DMS 273 treated with DMSO at 0.1 percent for 48 hours (cell line): ENCODE results near the gene TPO.
"Not testable (repeated sequence)": the region's sequence is repeated elsewhere in the genome, so short reads cannot be mapped to it uniquely, and the experiment has no call there.

Experiments used
- DNase-seq: peaks from one replicate; lab custom pipeline; 2025; lab: John Stamatoyannopoulos, UW

The TPO gene

DNA sequence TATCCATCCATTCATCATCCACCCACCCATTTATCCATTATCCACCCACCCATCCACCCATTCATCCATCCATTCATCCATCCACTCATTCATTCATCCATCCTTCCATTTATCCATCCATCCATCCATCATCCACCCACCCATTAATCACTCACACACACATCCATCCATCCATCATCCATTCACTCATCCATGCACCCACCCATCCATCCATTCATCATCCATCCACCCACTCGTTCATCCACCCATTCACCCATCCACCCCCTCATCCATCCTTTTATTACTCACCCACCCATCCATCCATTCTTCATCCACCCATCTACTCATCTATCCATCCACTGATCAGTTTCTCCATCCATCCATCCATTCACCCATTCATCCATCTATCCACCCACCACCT is 8.1 kb upstream of the TPO start:
- no peak for DNase-seq

DNA sequence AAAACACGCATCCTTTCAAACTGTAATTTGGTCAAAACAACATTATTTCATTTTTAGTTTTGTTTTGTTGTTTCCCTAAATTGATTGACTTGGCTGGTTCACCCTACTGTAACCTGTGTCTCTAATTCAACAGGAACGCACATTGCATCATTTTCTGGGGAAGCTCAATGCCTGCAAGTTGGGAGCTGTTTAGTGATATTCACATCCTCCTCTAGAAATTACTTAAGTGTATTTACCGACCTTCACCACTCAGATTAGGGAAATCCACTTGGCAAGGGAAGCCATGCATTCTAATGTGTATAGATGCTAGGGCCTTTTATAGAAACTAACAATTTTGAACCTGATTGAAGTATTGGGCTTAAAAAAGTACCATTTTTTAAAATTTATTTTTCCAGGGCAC is 7.3 kb upstream of the TPO start:
- DNase-seq, result no peak

DNA sequence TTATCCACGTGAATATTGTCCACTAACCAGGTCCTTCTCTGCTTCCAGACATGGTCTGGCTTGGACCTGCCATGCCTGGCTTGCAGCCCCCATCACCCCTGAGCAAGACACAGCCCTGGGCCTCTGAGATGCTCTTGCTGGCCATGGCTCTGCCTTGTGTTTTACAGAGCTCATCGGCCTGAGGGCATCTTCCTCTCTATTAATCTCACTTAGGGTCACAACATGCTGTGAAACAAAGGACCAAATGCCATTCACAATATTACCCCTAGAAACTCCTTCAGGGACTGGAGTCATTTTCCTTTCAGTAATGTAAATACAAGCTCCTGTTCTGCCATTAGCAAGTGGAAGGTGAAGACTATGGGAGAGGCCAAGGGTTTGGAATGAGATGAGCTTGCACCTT is 6.8 kb upstream of the TPO start:
- no peak for DNase-seq

DNA sequence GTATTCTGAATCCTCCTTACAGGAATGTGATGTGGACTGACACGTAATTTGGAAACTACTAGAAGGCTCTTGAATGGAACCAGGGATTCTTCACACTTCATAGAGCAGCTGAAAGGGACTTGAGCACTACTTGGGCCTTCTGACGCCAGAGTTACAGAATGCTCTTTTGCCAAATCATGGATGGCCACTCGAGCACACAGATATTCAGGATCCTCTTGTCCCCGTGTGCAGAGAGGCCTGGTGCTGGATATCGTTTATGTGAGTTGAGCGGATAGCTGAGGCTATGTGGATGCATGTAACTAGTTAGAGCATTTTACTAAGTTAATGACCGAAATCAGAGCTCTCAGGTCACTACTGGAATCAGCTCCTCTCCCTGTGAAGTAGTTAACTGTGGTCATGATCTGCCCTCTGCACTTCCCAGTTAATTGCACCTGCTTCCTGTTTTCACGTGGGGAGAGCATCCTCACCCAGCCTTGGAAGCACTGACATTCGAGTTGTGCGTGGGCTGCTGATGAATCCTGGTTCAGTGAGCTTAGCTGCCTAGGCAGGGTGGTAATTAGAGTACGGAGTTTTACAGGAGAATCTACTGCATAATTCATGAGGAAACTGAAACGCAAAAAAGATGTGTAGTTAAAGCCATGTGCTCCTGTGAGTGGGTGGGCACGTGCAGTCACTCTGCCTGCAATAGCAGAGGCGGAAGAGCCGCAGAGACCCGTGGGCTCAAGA is 5.2 kb upstream of the TPO start:
- no peak for DNase-seq

DNA sequence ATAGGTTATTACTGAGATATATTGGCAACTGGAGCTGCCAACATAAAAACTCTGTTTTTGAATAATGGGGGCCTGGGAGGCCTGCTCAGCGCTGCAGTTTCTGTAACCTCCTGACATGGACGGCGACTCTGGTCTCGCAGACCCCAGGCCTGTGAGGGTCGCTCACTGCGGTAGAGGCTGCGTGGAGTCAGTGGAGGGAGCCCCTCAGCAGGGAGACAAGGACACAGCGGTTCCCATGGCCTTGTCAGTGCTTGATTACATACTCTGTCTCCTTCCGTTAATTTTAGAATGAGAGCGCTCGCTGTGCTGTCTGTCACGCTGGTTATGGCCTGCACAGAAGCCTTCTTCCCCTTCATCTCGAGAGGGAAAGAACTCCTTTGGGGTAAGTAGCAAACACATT is 858 bp downstream of the TPO start:
- DNase-seq, result no peak

DNA sequence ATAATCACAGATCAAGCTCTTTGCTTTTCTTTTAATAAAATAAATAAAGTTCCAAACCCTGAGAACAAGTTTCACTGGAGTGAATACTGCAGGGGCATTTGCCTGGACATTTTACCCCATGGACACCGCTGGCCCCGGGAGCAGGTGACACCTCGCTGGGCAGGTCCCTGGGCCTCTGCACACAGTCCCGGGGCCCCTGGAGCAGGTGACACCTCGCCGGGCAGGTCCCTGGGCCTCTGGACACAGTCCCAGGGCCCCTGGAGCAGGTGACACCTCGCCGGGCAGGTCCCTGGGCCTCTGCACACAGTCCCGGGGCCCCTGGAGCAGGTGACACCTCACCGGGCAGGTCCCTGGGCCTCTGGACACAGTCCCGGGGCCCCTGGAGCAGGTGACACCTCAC is 1.6 kb downstream of the TPO start:
- not testable (repeated sequence) for DNase-seq

DNA sequence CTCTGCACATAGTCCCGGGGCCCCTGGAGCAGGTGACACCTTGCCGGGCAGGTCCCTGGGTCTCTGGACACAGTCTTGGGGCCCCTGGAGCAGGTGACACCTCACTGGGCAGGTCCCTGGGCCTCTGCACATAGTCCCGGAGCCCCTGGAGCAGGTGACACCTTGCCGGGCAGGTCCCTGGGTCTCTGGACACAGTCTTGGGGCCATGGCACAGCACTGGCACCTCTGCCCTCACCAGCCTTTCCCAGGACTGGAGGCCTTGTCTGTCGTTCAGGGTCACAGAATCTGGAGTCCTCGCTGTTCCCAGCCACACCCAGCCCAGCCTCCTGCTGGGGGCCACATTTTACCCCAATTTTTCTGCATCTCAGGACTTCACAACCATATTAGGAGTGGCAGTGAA is 2.2 kb downstream of the TPO start:
- no peak for DNase-seq

DNA sequence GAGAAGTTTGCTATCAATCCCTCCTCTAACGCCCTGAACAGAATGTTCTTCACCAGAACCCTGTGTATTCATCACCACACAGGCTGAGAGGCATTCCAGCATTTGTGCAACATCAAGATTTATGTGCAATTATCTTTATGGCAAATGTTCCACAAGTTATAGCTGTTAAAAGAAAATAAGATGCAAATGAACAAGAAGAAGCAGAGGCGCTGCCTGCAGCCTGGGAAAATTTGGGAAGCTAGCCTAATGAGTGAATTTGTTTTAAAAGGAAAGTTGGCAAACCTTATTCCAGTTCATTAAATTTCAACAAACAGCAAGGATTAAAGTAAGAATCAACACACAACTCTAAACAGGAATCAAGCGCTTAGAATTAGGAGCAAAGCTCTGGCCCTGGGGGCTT is 5.3 kb downstream of the TPO start:
- DNase-seq, result no peak

DNA sequence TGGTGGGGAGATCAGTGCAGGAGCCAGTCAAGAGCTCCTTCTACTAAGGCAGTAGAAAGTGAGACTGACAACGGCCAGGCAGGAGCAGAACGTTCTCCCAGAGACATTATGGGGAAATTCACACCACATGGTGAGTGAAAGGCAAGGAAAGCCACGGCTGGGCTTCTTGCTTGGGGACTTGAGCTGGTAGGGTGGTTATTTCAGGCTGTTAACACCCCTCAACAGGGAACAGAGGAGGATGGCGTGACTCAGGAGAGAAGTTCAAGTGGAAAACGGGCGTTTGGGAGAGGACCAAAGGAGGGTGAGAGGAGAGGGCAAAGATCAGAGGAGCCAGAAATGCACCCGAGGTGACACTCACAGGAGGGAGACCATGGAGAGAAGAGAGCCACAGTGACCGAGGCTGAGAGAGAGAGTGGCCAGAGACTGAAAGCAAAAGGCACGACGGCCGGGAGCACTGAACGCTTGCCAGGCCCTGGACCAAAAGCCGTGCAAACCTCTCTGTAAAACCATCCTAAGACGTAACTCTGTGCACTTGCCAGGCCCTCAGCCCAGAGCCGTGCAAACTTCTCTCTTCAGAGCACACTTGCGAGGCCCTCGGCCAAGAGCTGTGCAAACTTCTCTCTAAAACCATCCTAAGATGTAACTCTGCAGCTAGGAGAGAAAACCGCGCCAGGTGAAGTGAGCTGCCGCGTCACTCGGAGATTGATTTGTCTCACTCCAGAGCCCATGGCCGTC is 7.7 kb downstream of the TPO start:
- DNase-seq, result no peak

DNA sequence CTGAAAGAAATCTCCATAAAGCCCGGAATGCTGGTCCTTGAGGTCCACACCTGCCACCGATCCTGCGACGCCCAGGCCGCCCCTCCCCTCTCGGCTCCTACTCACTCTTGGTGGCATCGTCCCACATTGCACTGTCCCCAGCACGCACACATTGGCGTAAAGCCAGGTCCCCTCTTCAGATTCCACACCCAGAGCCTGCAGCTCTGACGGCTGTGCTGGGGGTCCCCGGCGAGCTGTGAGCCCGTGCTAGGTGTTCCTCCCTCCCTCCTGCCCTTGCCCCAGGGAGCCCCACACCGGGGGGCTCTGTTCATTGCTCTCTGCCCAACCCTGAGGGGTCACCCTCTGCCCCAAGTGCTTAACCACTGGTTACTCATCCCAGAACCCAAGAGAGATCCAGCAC is 8.5 kb downstream of the TPO start:
- no peak for DNase-seq

DNA sequence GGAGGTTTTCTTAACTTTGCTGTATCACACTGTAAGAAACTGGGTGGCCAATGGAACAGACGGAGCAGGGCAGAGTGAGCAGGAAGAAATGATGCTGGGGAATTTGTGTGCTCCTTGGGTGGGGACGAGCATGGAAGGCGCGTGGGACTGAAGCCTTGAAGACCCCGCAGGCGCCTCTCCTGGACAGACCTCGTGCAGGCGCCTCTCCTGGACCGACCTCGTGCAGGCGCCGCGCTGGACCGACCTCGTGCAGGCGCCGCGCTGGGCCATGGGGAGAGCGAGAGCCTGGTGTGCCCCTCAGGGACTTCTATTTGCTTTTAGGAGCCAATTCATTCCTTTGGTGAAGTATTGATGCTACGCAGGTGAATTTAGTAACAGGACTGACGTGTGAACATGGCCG is 8.9 kb downstream of the TPO start:
- DNase-seq, result no peak

DNA sequence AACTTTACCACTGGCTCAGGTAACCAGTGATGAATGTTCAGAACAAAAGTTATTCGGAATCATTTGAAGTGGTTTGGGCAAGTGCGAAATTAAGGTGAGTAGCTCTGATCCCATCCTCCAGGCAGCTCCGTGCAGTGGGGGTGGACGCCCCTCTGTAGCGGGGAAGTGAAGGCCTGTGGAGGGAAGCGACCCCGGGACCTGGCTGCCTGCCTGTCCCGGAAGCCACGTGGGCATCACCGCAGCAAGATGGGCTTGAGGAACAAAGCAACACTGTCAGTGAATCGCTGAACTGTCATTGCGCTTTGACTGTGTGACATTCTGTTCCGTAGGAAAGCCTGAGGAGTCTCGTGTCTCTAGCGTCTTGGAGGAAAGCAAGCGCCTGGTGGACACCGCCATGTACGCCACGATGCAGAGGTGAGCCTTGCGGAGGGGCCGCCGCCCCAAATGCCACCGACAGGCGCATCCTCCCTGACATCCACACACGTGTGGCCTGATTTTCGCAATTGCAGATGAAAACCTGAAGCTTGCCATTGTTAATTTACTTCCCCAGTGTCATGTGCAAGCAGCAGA is 9.5 kb downstream of the TPO start:
- DNase-seq, result no peak

DNA sequence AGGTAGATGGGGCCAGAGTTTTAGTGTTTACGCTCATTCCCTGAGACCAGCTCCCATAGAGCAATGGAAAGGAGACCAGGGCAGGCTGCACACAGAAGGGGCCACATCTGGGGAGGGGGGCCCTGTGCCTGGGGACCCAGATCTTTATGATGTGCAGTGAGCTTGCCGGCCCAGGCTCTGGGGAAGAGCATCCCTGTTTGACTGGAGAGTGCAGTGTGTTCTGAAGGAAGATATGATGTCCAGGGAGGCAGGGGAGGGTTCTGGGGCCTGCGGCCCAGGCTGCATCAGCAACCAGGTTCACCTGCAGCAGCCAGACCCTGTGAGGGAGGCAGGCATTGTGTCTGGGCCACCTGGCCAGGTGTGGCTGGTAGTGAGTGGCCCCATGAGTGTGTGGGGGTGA is 13.8 kb downstream of the TPO start:
- DNase-seq, result no peak

DNA sequence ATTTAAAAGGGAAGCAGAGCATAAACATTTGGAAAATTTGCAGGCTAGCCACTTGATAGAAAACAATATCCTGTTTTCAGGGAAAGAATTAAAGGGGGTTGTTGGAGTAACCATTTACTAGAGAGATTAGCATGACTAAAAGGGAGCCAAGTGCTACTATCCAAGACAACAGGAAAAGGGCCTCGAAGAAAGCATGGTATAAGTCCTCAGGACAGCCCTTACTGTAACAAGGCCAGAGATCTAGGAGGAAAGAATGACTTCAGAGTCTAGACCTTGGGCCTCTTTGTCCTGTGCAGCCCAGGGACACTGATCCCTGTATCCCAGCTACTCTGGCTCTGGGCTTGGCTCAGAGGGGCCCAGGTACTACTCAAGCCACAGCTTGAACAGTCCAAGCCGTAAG is 16.6 kb downstream of the TPO start:
- DNase-seq, result no peak

DNA sequence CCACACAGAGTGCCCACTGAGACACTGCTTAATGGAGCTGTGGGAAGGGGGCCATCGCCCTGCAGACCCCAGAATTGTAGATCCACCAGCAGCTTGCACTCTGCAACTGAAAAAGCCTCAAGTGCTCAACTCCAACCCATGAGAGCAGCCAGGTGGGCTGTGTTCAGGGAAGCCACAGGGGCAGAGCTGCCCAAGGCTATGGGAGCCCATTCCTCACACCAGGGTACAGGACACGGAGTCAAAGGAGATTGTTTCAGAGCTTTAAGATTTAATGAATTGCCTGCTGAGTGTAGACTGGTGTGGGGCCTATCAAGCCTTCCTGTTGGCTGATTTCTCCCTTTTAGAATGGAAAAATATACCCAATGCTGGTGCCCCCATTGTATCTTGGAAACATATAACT is 17.2 kb downstream of the TPO start:
- no peak for DNase-seq

DNA sequence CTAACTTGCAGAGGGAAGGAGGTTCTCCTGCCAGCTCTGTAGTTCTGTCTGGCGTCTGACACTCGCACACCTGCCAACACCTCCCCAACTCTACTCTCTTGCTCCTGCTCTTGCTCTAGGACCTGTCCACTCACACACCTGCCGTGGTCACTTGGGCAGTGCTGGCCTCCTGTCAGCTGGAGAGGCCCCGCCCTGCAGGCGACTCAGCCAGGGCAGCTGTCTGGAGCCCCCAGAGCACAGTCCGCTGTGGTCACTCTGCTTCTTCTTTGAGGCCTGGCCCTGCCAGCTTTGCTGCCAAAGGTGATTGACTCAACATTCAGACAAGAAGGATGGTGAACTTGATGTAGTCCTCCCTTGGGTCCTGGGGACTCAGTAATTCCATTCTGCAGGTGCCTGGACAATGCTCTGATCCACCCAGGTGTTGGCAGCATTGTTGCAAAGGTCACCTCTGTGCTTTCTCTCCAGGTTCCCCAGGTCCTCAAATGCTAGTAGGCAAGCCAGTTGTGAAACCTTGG is 18.7 kb downstream of the TPO start:
- no peak for DNase-seq

DNA sequence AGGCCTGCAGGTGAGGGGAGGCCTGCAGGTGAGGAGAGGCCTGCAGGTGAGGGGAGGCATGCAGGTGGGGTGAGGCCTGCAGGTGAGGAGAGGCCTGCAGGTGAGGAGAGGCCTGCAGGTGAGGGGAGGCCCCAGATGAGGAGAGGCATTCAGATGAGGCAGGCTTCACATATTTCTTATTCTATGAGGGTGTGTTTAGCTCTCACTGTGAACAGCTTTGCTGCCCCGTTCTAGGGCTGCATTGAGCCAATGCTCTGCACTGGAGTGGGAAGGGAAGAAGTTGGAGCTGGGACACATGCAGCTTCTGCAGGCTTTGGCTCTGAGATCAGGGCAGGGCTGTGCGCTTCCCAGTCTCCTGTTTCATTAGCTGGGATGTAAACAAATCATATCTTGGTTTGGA is 19.5 kb downstream of the TPO start:
- DNase-seq, result no peak

DNA sequence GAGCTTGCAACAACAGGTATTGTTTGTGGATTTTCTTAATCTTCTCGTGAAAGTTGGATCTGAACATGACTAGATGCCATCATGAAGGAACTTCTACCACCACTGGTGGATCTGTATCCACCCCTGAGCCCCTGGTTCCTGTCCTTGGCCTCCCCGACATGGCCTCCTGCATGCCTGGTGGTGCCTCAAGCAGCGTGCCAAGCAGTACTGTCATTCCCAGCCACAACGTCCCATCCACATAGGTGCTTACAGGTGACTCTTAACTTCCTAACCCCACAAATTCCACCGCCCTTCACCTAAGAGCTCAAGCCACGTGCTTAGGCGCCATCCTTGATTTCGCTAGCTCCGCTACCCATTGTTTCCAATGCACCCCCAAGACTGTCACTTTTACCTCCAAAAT is 23.1 kb downstream of the TPO start:
- DNase-seq, result no peak

DNA sequence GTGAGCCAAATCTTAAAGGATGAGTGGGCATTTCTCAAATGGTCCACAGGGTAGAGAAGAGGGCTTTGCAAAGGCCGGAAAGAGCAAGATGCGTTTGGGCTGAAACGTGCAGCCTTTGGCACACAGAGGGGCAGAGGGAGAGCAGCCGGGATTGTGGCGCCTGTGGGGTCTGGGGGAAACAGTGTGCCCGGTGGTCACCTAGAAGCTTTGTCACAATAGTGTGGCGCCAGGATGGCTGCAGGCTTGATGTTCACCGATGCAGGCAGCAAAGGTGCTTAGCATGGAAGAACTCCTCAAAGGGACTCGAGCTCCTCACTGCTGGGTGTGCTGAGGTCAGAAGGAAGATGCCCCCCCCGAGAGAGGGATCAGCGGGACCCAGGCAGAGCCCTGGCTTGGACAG is 23.8 kb downstream of the TPO start:
- no peak for DNase-seq

DNA sequence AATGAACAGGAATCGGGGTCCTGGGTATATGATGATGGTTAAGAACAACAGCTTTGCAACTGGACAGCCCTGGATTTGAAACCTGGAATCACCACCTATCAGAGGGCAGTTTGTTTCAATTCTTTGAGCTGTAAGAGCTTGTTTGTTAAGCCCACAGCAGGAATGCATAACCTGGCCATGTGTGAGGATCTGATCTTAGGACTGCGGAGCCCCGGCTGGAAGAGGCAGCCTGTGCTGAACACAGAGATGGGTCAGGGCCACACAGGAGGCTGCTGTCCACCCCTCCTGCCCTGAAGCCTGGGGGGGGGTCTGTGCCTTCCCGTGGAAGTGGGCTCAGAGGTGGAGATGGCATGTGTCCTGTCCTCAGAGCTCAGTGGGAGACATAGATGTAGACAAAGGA is 24.3 kb downstream of the TPO start:
- DNase-seq, result no peak

DNA sequence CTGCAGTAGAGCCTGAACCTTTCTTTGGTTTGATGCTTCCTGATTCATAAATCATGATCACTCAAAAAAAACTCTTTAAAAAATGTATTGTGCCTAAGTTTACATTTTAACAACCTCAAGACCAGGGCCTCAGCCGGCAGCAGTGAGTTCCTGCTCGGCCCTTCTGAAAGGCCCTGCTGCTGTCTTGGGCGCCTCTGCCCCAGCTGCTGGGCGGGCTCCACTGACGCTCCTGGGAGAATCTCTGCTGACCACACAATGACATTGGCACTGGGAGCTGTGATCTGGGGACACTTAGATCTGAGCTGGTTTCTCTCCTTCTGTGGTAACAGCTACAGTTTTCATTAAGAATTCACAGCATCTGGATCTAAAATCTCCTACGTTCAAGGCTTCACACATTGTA is 25.7 kb downstream of the TPO start:
- no peak for DNase-seq

DNA sequence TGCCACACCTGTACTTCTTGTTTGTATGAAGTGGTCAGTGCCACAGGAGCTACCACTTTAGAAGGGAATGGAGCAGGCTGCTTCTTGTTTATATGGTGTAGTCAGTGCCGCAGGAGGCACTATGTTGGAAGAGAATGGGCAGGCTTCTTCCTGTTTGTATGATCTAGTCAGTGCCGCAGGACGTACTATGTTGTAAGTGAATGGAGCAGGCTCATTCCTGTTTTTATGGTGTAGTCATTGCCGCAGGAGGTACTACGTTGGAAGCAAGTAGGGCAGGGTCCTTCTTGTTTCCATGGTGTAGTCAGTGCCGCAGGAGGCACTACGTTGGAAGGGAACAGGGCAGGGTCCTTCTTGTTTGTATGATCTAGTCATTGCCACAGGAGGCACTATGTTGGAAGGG is 27.3 kb downstream of the TPO start:
- no peak for DNase-seq

DNA sequence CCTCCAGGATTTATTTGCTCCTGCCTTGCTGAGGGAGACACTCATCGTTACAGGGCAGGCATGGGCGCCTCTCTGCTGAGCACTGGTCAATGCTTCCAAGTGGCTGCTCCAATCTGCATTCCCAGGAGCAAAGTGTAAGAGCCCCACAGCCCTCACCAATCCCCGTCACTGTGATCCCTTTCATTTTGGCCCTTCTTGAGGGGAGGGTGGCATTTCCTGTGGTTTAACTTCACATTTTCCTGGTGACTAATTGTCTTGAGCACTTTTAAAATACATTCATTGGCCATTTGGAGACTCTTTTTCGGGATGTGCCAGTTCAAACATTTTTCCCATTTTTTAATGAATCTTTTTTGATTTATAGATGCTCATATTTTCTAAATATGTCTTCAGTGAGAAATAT is 33.0 kb downstream of the TPO start:
- DNase-seq, result no peak

DNA sequence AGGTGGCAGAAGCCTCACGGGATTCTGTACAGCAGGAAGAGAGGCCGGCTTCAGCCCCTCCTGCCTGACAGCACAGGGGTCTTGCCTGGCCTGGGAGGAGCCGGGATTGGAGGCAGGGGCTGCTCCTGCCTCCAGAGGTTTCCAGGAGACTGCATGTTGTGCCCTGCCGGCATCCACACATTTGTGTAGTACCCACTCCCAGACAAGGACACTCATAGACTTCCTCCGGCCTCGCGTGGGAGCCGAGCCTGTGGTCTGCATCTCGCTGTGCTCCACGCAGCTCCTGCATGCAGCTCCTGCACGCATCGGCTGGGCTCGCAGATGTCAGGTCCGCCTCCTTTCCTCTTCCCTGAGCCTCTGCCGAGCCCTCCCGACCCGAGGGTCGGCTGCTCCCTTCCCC is 34.7 kb downstream of the TPO start:
- no peak for DNase-seq
